ENCODE measurements around the gene SH2D5.
A peak's percentile ranks its signal among the peaks of the same experiment; 100 is the strongest.

SH2D5 gene

GRCh38 chr1:20711285-20712214 lies 21.0 kb downstream of the SH2D5 start:
- no peak for DNase-seq

GRCh38 chr1:20710469-20711284 lies 21.8 kb downstream of the SH2D5 start:
- DNase-seq = peak; percentile 71

GRCh38 chr1:20709868-20710267 lies 22.6 kb downstream of the SH2D5 start:
- no peak for DNase-seq

DNA sequence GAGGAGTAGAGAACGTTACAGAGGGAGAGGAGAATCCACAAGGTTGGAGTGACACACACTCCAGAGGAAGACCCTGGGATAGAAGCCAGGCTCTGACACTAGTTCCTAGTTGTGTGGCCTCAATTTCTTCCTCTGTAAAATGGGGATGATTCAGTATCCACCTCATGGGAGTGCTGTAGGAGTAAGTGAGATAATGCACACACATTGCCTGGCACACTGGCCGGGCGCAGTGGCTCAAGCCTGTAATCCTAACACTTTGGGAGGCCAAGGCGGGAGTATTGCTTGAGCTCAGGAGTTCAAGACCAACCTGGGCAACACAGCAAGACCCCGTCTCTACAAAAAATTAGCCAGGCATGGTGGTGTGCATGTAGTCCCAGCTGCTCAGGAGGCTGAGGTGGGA lies 23.6 kb downstream of the SH2D5 start:
- DNase-seq = no peak

DNA sequence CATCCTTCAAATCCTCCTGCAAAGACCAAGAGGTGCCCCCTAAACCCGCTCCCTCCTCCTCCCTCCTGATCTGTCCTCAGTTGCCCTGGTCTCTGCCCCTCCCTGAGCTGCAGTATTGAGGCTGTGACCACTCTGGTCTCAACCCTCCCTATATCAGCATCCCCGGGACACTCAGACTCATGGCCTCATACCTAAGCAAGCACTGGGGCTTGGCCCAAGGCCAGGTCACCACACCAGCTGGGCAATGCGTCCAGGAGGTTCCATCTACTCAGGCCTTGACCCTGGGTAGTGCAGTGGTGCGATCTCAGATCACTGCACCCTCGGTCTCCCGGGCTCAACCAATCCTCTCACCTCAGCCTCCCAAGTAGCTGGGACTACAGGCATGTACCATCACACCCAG lies 24.4 kb downstream of the SH2D5 start:
- no peak for DNase-seq

DNA sequence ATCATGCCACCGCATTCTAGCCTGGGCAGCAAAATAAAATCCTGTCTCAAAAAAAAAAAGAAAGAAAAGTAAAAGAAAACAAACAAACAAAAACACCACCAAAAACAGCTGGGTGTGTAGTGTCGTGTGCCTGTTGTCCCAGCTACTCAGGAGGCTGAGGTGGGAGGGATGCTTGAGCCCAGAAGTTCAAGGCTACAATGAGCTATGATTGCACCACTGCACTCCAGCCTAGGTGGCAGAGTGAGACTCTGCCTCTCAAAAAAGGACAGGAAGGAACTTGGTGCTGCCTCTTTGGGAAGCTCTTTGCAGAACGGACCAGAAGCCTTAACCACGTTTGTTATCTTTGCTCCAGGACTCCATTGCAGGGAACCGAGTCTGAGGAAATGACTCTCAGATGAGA lies 25.7 kb downstream of the SH2D5 start:
- DNase-seq = no peak

DNA sequence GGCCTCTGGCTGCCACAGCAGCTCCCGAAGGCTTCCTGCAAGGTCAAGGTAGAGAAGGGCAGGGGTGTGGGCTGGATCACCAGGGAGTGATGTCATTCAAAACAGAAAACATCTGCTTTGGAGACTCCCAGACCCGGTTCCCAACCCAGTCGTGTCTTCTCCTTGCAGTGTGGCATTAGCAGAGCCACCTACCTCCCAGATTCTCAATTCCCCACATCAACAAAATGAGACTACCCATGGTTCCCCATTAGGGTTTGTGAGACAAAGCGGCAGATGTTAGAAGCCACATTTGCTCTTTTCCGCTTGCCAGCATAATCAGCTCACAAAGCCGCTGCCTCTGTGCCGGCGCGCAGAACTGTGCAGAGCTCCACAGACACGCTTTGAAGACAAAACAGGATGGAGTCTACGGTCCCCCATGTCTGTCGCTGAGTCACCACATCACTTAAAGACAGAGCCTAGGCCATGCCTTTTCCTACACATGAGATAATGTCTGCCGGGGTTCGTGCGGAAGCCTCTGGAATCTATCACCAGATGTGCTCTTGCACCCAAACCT lies 27.2 kb downstream of the SH2D5 start:
- no peak for DNase-seq

DNA sequence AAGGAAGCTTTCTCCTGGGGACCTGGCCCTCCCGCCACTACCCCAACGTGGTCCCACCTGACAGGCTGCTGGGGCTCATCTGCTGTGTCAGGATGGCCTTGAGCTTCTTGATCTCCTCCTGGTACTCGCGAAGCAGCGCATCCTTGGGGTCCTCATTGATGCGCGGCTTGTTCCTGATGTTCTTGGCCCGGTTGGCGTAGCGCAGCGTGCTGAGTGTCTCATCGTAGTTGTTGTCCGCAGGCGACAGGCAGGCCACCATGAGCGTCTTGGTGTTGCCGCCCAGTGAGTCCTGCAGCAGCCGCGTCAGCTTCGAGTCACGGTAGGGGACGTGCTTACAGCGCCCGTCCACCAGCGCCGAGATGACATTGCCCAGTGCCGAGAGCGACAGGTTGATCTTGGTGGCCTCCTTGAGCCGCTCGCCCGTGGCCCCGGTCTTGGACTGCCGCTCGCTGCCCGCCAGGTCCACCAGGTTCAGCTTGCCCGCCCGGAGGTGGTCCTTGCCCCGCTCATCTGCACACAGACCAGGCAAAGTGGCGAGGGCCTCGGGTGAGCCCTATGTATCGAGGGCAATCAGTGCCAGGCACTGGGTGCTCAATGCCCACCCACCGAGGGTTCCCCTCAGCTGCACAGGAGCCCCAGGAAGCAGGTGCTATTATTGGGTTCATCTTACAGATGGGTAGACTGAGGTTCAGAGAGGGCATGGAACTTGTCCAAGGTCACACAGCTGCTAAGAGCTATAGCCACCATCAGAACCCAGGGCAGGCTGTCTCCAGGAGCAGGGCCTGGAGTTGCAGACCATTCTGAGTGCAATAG lies 27.9 kb downstream of the SH2D5 start:
- no peak for DNase-seq

DNA sequence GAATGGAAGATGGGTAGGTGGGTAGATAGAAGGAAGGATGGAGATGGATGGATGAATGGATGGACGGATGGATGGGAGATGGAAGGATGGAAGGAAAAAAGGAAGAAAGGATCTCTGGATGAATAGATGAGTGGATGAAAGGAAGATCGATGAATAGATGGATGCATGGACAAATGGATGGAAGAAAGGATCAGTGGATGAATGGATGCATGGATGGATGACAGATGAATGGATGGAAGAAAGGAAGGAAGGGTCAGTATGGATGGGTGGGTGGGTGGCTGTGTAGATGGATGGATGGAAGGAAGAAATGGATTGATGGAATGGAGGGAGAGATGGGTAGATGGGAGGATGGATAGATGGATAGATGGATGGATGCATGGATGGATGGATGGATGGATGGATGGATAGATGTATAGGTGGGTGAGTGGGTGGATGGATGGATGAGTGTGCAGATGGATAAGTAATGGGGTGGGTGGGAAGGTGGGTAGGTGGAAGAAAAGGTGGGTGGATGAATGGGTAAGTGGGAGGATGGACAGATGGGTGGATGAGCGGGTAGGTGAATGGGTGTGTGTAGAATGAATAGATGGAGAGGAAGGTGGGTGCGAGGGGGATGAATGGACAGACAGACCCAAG lies 29.3 kb downstream of the SH2D5 start:
- no peak for DNase-seq

GRCh38 chr1:20702416-20702815 lies 30.1 kb downstream of the SH2D5 start:
- DNase-seq = no peak

GRCh38 chr1:20701847-20702246 lies 30.7 kb downstream of the SH2D5 start:
- DNase-seq = no peak

GRCh38 chr1:20701446-20701845 lies 31.1 kb downstream of the SH2D5 start:
- no peak for DNase-seq

GRCh38 chr1:20700636-20701215 lies 31.8 kb downstream of the SH2D5 start:
- no peak for DNase-seq

GRCh38 chr1:20699558-20699957 lies 32.9 kb downstream of the SH2D5 start:
- DNase-seq = no peak

DNA sequence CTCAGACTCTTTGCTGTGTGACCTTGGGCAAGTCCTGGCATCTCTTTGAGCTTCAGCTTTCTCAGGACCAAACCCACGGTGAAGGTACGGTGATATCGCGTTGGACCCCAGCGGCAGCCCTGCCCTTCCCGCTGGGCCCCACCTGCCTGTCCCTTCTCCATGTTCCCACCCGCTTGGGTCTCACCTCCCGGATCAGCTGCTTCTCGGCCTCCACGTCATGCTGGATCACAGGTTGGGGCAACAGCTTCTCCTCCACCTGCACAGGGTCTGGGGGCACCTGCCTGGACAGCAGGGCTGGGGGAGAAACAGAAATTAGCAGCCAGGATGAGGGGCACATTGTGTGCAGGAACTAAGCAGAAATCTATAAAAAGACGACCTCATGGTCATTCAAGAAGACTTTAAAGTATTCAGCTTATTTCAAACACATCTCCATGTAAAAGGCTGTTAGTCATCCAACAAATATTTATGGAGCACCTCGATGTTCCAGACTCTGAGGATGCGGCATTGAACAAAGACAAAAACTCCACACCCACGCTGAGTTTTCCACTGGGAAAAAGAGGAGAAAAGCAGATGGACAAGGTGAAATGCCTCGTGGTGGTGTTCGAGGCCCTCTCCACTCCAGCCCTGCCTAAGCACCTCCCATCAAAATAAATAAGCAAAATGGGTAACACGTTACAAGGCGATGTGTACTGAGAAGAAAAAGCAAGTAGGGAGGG lies 34.1 kb downstream of the SH2D5 start:
- DNase-seq = no peak

- no peak for DNase-seq
Observed at GRCh38 chr1:20697563-20697962, 34.9 kb downstream of the SH2D5 start.

DNA sequence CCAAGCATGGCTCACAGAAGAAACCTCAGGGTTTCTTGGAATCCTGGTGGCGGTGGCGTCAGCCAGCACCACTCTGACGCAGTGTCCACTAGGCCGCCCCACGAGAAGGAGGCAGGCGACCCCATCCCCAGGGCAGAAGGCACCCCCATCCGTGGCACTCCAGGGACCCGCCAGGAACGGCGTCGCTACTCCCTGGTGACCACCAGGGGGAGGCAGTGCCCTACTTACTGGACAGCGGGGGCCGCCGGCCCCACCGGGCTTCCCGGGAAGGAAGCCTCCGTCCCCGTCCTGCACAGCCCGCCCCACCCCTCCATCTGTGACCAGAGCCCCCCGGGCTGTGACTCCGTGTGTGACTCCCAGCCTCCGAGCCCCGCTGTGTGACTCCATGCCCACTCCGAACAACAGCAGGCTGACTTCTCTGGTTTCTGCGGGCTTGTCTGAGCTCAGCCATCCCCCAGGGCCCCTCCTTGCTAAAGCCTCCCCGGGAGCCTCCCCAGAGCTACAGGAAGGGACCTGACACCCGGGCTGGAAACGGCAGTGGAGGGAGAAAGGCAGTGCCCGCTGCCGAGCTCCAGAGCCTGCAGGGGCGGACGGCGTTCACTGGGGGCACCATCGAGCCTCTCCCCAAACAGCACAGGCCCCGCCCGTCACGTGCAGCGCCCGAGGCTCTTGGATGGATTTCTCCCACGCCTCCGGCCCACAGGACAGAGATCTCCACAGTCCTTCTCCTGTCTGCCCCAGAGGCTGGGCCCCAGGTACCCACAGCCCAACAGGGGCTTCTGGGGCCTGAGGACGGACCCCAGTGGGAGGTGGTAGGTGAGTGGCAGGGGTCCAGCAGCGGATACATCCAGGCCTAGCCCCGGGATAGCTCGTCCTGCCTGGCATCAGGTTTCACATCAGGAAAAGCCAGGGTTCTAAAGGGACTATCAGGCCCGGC lies 35.8 kb downstream of the SH2D5 start:
- peak; percentile 94 for DNase-seq

GRCh38 chr1:20695515-20695914 lies 37.0 kb downstream of the SH2D5 start:
- no peak for DNase-seq

DNA sequence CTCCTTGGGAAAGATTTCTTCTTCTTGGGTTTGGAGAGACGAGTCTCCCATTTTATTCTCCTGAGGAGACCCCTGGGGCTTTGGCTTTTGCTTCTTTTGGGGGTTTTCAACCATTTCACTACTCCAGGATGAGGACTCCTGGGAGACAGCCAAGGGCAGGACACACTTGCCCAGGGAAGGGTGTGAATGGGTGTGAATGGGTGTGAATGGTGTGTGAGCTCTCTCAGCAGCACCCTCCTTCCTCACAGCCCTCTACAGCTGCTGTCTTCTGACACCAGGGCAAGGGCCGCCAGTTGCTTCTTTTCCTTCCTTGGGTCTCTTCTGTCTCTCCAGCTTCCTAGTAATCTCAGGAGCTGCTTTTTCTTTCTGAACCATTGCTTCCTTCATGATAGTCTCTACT lies 38.9 kb downstream of the SH2D5 start:
- no peak for DNase-seq

GRCh38 chr1:20691872-20692271 lies 40.6 kb downstream of the SH2D5 start:
- DNase-seq = no peak

Measured in NCI-H1092 treated with DMSO at 0.1 percent for 48 hours (cell line).